Measurements from ENCODE around the gene CDK2. TPM values are rescaled to one million over a fixed set of nuclear protein-coding genes. Genes with fewer than 3 reads are reported as not detected.
"Not testable (repeated sequence)": the region's sequence is repeated elsewhere in the genome, so short reads cannot be mapped to it uniquely, and the experiment has no call there.

Gene CDK2
- polyA plus RNA-seq (2013, experiment 1 of 2; ENCODE audit: insufficient read length) = 72.2 TPM
- polyA plus RNA-seq (2013, experiment 2 of 2; ENCODE audit: insufficient read length) = 21.6 TPM

- DNase-seq = peak; percentile 81
Measured at GRCh38 chr12:55966408-55967281, at the start of gene CDK2. Gene CDK2, plus strand, starts transcription at chr12:55966830. Its CDS starts 179 bp downstream, at chr12:55967009.

DNA sequence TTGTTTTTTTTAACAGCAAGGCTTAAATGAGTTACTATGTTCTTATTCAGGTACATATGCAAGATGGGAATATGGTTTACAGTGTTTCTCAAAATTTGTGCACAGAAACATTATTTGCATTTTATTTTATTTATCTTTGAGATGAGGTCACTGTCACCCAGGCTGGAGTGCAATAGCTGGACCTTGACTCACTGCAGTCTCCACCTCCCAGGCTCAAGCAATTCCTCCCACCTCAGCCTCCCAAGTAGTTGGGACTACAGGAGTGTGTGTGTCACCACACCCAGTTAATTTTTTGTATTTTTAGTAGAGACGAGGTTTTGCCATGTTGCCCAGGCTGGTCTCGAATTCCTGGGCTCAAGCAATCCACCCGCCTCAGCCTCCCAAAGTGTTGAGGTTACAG lies 47.6 kb upstream of the CDK2 start:
- DNase-seq = peak; percentile 88

DNA sequence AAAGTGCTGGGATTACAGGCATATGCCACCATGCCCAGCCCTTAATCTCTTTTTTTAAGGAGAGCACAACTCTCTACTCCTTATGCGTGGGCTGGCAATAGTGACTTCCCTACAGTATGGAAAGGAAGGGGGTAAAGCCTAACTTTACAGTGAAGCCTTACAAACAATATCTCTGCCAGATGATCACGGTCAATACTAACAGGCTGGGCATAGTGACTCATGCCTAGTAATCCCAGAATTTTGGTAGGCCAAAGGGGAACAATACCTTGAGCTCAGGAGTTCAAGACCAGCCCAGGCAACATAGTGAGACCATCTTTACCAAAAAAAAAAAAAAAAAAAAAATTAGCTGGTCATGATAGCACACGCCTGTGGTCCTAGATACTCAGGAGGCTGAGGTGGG lies 44.5 kb upstream of the CDK2 start:
- DNase-seq = no peak

- DNase-seq = not testable (repeated sequence)
Measured at GRCh38 chr12:55923648-55924047, 43.0 kb upstream of the CDK2 start.

DNA sequence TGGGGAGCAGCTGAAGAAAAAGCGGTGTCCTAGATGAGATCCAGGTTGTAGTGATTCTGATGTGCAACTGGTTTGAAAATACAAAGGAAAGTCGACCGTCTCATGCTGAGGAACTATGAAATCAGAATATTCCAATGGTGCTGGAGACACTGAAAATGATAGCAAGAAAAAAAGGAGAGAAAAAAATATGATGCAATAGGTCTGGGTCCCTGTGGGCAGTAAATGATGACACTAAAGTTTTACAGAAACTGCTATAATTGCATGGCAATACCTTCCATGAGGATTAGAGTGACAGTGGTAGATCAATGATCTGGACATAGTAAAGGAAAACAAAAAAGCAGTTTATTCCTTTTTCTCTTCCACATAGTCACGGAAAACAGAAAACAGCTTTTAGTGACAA lies 41.3 kb upstream of the CDK2 start:
- DNase-seq = no peak

GRCh38 chr12:55925870-55926737 lies 40.5 kb upstream of the CDK2 start:
- no peak for DNase-seq

DNA sequence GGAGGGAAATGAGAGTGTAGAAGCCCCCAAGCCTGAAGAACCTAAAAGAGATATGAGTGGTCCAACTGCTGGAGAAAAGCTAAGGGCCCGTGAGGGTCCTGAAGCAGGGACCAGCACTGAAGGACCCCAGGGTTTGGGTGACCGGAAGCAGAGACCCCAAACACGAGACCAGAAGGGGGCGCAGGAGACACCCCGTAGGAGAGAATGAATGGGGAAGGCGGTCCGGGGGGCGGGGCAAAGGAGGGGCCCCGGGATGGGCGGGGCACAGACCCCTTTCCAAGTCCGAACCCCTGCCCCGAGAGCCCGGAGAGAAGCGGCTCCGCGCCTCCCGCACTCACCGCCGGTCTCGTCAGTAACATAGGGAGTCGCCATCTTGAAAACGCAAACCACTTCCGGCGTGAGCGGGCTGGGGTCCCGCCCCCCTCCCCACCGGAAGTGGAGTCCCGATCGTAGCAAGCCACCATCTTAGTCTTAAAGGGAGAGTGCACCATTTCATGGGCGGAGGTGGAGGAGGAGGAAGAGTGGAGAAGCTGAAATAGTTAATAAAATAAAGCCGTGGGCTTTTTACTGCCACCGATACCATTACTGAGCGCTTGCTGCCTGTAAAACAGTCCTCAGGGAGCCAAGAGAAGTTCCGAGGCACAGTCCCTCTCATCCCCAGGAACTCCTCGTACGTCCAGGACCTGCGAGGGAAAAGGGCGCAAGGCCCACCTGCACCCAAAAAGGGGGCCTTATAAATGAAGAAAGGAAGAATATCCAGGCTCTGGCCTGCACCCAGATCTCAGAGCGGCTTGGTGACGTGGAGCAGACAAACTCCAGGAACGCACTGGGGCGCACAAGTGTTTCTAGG lies 39.7 kb upstream of the CDK2 start:
- peak; percentile 93 for DNase-seq

GRCh38 chr12:55927588-55928502 lies 38.8 kb upstream of the CDK2 start, which contains the start of gene PYM1:
Gene PYM1, minus strand, starts transcription at chr12:55927894. Its CDS starts 133 bp downstream, at chr12:55927761.
- DNase-seq = peak; percentile 61

- no peak for DNase-seq
Measured at GRCh38 chr12:55929306-55929791, 37.3 kb upstream of the CDK2 start.

DNA sequence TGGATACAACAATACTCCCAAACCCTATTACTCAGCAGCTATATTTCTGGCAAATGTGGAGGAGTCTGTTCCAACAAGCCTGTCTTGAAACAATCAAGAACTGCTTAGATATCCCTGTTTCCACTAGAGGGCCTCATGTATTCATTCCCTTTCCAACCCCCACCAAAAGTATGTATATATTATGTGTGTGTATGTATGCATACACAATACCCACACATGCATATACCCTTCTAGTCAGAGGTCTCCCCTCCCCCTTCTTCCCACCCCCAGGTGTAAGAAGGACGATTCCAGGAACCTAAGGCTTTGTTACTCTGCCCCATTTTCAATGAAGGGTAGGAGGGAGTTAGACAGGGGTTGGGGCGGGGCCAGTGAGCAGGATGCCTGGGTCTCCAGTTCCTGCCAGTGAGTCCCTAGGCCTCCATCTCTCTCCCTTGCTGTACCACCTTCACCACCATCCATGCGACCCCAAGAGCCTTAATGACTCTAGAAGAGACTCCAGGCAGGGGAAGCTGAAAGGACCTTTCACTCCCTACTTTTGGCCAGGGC lies 35.8 kb upstream of the CDK2 start, which contains the start of gene DGKA:
Gene DGKA (plus strand): TSS at position 392 of the 546 bp plus-strand sequence. CDS start 5,342 bp downstream, outside the sequence.
- peak; percentile 80 for DNase-seq

DNA sequence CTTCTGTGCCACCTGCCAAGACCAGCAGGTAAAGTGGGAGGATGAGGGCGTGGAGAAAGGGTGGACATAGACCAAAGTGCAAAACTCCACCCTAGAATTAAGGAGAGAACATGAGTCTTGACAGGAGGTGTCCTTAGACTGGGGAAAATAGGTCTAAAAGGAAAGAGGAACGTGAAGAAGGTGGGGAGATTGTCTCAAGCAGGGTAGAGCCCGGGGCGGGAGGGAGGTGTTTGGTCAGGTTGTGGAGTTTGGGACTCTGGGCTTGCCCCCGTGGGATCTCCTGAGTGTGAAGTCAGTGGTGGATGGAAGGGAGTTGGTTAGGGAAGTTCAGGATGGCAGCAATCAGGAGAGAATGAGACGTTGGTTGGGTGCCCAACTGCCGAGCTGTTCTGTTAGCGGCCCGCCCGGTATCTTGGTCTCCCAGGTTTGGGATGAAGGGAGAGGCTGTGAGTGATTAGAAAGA lies 35.3 kb upstream of the CDK2 start:
- DNase-seq = no peak

DNA sequence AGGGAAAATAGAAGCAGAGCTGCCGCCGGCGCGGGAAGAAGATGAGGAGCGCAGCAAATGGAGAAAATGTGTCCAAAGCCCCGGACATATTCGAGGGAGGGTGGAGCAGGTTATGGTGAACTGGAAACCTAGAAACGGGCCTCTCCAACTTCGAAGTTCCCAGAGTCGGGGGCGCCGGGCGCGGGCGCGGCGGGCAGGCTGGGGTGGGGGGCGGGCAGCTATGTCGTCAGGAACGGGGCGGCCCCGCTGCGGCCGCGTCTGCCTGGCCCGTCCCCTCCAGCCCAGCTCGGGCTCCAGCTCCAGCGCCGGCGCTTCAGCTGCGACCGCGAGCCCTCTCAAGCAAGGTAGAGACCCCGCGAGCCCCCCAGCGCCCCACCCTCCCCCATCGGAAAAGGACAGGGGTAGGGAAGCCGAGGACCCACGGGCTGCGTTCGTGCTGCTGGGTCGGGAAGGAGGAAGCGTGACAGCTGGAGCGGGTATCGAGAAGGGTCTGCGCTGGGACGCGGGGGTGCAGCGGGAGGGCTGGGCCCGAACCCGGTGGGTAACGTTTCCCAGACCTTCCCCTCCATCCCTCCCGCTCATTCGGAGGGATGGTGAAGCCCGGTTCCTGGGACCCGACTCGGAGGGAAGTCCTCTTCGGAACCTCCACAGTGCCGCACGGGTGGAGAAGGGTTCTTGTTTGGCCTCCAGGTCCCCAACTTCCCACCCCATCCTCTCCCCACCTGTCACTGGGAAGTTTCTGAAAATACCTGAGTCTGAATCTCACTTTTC lies 34.7 kb upstream of the CDK2 start:
- peak; percentile 50 for DNase-seq

DNA sequence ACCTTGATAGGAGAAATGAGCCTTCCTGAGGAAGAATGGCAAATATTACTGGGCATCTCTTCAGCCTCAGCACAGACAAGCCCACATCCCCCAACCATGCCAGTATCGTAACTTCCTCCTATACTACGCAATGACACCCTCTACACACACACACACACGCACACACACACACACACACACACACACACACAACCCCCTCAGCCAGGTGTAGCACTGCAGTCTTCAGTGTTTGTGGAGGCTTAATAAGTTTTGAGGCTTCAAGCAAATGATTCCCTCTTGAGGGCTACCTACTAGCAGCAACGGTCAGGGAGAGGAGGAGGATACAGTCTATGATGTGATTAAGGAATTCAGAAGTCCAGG lies 34.1 kb upstream of the CDK2 start:
- no peak for DNase-seq

DNA sequence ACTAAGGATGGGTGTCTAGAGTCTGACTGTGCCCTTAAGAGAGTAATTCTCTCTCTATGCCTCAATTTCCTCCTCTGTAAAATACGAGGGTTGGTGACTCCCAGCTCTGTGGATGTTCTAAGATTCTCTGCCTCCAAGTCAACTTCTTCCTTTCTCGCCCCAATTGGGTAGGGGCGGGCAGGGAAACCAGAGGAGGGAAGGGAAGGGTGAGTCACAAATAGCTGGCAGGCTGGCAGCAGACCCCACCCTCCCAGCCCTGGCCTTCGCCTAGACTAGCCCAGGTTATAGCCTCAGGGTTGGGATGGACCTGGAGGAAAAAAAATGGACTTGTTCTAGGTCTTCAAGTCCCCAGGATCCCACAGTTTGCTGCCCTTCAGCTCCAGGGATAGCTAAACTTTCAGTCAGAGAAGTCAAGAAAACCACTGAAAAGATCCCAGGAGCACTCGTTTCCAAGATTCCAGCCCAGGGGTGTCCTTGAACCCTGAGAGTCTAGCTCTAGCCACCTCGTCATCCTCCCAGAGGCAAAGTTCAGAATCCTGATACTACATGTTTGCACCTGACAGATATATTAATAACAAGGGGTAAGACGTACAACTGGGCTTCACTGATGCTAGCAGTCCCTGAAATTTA lies 33.3 kb upstream of the CDK2 start:
- DNase-seq = peak; percentile 73

DNA sequence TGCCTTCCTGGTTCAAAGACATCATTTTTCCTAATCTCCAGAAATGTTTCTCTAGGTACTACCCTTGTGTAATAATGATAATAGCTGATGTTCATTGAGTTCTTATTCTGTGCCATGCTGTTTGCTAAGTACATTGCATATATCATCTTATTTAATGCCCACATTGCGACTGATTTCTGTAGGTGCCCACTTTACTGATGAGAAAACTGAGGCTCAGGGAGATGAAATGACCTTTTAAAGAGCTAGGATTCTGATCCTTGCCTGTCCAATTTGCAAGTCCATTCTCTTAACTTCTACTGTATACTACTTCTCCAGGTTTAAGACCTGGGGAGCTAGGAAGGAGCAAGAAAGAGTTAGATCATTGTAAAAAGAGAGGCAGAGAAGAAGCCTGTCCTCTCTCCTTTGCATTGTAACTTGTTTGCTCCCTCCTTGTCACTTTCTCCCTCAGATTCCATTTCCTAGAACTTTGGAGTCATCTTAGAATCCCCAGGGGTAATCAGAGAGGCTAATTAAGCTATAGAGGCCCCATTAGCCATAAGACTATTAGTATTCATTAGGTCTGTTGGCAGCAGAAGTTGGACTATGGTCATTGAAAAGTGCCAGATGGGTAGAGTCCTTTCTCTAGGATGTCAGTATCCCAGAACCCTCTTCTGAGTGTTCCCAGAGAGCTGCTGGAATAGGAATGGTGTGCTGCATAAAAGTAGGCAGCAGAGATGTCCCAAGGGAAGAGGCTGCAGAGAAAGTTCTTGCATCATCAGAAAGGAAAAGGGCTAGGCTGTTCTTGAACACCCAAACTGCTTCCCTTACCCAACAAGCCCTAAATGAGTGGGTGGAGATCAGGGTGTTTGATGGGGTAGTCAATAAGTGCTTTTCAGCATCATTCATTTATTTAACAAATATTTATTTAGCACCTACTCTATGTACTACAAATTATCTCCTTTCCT lies 32.6 kb upstream of the CDK2 start:
- peak; percentile 35 for DNase-seq

DNA sequence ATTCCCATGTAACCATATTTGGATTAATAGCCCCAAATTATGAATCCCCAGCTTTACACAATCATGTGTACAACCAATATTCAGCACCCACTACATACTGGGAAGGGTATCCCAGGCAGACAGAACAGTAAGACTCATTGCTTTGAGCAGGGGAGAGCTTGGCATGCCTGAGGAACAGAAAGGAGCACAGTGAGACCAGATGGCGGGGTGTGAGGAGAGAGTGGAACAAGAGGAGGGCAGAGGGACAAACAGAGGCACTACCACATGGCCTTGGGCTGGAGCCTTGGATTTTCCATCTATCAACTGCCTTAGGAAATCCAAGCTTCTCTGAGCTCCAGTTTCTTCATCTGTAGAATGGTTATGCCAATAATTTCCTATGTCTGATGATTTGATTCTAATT lies 31.9 kb upstream of the CDK2 start:
- DNase-seq = no peak

- DNase-seq = no peak
Measured at GRCh38 chr12:55935738-55936151, 30.9 kb upstream of the CDK2 start.

DNA sequence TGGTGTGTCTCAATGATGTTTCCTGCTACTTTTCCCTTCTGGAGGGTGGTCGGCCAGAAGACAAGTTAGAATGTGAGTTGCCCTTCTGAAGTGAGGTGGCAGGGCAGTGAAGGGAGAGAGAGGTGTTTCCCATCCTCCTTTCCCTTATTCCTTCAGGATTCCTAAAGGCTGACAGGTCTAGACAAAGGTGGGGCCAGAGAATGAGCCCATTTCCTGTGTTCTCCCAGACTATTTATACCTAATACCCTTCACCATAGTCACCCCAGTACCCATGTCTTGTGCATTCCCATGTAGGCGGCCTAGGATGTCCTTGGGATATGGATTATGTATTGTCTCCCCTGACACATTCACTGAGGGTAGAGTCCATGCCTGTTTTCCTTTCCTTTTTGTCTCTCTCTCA lies 28.6 kb upstream of the CDK2 start:
- peak; percentile 27 for DNase-seq

Measured in fibroblast of skin of back (primary cell).